Fibroblast of the aortic adventitia (primary cell): ENCODE measurements around the gene CADPS2. TPM values are rescaled to one million over a fixed set of nuclear protein-coding genes. Genes with fewer than 3 reads are reported as not detected.

Experiments
- DNase-seq: peaks from one replicate; pipeline ENCODE4 v3.0.0-alpha.2; 2010; ENCODE audit warnings: low read depth
- H3K4me3 ChIP-seq: 2 replicates; pipeline ENCODE4 v1.5.1; 2011; ENCODE audit warnings: low read depth, mild to moderate bottlenecking, control low read depth, low read length, moderate library complexity
- CTCF ChIP-seq: IDR thresholded peaks from 2 replicates; pipeline ENCODE4 v1.5.1; 2011; ENCODE audit warnings: mild to moderate bottlenecking, low read length, control low read depth, inconsistent platforms; ENCODE audit not compliant: insufficient read depth
- total RNA-seq: library from RNA; depleted of rRNA; stranded (reverse); fragments of >200 nt; gene quantifications from 2 replicates; pipeline ENCODE4 v1.2.3, GENCODE V29; 2012; ENCODE audit warnings: low replicate concordance

CADPS2 gene
- total RNA-seq, 1 donor = 16.0 TPM

GRCh38 chr7:122726881-122727280, 159.4 kb downstream of the CADPS2 start:
- no peak for DNase-seq
- H3K4me3 ChIP-seq = no peak overlapping the region
- TF ChIP-seq CTCF = no peak

- DNase-seq = no peak
- H3K4me3 ChIP-seq = no peak overlapping the region
- TF ChIP-seq CTCF = no peak
Measured at GRCh38 chr7:122724366-122724765, 161.9 kb downstream of the CADPS2 start.

- no peak overlapping the region for H3K4me3 ChIP-seq
- TF ChIP-seq CTCF = no peak
- DNase-seq = no peak
Measured at GRCh38 chr7:122719010-122719578, 167.2 kb downstream of the CADPS2 start.

DNA sequence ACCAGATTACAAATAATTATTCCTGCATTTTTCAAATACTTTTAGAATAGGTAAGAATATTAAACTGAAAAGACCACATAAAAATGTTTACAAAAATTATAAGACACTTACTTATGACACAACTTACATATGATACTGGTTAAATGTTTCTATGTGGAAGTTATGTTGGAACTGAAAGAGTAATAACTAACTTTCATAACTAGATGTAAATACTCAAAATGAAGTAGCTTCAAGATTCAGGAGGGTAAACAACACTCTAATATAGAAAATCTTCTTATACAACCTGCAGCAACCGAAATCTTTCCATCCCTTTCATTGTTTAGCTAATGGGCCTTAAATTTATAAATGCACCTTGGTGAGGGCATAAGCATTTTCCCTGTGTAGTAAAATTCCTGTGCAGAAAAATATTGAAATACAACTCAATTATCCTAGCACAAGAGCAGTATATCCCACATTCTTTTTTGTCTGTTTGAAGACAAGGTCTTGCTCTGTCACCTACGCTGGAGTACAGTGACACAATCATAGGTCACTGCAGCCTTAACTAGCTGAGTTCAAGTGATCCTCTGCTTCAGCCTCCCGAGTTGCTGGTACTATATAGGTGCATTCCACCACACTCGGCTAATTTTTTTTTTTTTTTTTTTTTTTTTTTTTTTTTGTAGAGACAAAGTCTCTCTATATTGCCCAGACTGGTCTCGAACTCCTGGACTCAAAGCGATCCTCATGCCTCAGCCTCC, 168.7 kb downstream of the CADPS2 start:
- TF ChIP-seq CTCF = no peak
- H3K4me3 ChIP-seq = no peak overlapping the region
- no peak for DNase-seq

GRCh38 chr7:122715183-122715582, 171.1 kb downstream of the CADPS2 start:
- no peak for DNase-seq
- H3K4me3 ChIP-seq = no peak overlapping the region
- no peak for TF ChIP-seq CTCF

- no peak overlapping the region for H3K4me3 ChIP-seq
- no peak for DNase-seq
- no peak for TF ChIP-seq CTCF
Measured at GRCh38 chr7:122710916-122711315, 175.3 kb downstream of the CADPS2 start.
